Measurements from ENCODE around the gene CBX8. TPM values are rescaled to one million over a fixed set of nuclear protein-coding genes. Genes with fewer than 3 reads are reported as not detected.

Gene CBX8
- polyA plus RNA-seq, 2 of the 4 experiments (the other 2 are of a cell fraction): 1.5 to 13.1 TPM

DNA sequence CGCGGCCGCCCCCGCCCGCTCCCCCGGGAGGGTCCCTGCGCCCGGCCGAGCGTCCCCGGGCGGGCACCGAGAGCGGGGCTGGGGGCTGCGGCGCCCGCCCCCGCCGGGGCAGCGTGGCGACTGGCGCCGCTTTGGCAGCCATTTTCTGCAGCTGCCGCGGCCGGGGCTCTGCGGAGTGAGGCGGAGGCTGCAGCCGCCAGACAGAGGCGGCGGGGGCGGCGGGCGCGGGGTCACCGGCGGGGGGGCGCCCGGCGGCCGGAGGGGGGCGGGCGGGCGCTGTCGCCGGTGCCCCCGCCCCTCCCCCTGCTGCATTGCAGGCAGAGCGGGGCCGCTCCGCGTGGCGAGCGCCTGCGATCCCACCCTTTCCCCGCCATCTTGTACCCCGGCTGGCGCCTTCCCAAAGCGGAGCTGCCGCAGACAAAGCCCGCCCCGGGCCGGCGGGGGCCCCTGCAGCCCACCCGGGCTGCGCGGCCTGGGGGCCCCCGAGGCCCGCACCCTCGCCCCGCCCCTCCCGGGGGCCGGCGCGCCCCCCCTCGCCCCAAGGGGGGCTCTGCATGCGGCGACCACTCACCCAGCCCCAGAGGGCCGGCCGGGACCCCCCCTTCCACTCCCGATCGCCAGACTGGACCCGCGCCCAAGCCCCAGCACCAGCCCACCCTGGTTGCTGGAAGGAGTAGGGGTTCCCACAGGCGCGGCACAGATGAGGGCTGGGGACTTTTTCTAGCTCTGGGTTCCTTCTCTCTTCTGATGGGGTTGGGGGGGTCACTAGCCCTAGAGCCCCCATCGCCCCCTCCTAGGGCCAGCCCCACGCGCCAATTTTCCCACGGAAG is 16.6 kb upstream of the CBX8 start (continued):
- TF ChIP-seq, protein P1, sequence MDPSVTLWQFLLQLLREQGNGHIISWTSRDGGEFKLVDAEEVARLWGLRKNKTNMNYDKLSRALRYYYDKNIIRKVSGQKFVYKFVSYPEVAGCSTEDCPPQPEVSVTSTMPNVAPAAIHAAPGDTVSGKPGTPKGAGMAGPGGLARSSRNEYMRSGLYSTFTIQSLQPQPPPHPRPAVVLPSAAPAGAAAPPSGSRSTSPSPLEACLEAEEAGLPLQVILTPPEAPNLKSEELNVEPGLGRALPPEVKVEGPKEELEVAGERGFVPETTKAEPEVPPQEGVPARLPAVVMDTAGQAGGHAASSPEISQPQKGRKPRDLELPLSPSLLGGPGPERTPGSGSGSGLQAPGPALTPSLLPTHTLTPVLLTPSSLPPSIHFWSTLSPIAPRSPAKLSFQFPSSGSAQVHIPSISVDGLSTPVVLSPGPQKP (IDR thresholded peaks at IDR 0.05; ENCODE audit: low read depth, low read length): no peak
- no peak for TF ChIP-seq RAD21 (conservative IDR thresholded peaks at IDR 0.05 in 1 of 2, IDR thresholded peaks at IDR 0.05 in 1 of 2)
- TF ChIP-seq EP300 (IDR thresholded peaks at IDR 0.05): no peak; a peak in 1 of 5 replicates
- TF ChIP-seq POLR2A (IDR thresholded peaks at IDR 0.05; ENCODE audit: low read length): peak; percentile 52
- peak in 1 of 2 experiments; percentile 89; a peak in 3 of 5 replicates for TF ChIP-seq JUN (IDR thresholded peaks at IDR 0.05)
- no peak for TF ChIP-seq ZC3H11A (IDR thresholded peaks at IDR 0.05)
- TF ChIP-seq TP53 (CRISPR knock-in tag; IDR thresholded peaks at IDR 0.05): no peak
- no peak for TF ChIP-seq BHLHE40 (IDR thresholded peaks at IDR 0.05; ENCODE audit: low read depth, low read length)
- TF ChIP-seq NR3C1 (IDR thresholded peaks at IDR 0.05): no peak
- TF ChIP-seq, protein P2, sequence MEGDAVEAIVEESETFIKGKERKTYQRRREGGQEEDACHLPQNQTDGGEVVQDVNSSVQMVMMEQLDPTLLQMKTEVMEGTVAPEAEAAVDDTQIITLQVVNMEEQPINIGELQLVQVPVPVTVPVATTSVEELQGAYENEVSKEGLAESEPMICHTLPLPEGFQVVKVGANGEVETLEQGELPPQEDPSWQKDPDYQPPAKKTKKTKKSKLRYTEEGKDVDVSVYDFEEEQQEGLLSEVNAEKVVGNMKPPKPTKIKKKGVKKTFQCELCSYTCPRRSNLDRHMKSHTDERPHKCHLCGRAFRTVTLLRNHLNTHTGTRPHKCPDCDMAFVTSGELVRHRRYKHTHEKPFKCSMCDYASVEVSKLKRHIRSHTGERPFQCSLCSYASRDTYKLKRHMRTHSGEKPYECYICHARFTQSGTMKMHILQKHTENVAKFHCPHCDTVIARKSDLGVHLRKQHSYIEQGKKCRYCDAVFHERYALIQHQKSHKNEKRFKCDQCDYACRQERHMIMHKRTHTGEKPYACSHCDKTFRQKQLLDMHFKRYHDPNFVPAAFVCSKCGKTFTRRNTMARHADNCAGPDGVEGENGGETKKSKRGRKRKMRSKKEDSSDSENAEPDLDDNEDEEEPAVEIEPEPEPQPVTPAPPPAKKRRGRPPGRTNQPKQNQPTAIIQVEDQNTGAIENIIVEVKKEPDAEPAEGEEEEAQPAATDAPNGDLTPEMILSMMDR (IDR thresholded peaks at IDR 0.05): no peak
- TF ChIP-seq FOXS1 (CRISPR knock-in tag; IDR thresholded peaks at IDR 0.05): no peak
- no peak for TF ChIP-seq FOSL2 (IDR thresholded peaks at IDR 0.05)
- TF ChIP-seq FOSL2 (CRISPR knock-in tag; IDR thresholded peaks at IDR 0.05): no peak
- TF ChIP-seq, protein P3, sequence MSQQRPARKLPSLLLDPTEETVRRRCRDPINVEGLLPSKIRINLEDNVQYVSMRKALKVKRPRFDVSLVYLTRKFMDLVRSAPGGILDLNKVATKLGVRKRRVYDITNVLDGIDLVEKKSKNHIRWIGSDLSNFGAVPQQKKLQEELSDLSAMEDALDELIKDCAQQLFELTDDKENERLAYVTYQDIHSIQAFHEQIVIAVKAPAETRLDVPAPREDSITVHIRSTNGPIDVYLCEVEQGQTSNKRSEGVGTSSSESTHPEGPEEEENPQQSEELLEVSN (IDR thresholded peaks at IDR 0.05; ENCODE audit: borderline replicate concordance, low read depth): peak; percentile 86
- no peak for TF ChIP-seq TFCP2L1 (CRISPR knock-in tag; IDR thresholded peaks at IDR 0.05)
- TF ChIP-seq RFX5 (IDR thresholded peaks at IDR 0.05): no peak
- TF ChIP-seq CBX2 (IDR thresholded peaks at IDR 0.05; ENCODE audit: borderline replicate concordance, low read depth): no peak
- TF ChIP-seq MAZ (IDR thresholded peaks at IDR 0.05; ENCODE audit: borderline replicate concordance, low read depth, low read length): no peak
- no peak for TF ChIP-seq NPAS2 (CRISPR knock-in tag; IDR thresholded peaks at IDR 0.05; ENCODE audit: borderline replicate concordance)
- TF ChIP-seq MAFK (IDR thresholded peaks at IDR 0.05; ENCODE audit: partially characterized antibody): no peak
- TF ChIP-seq ESRRA (IDR thresholded peaks at IDR 0.05; ENCODE audit: borderline replicate concordance, low read length): no peak
- no peak for TF ChIP-seq EHMT2 (IDR thresholded peaks at IDR 0.05; ENCODE audit: low read depth)
- no peak for TF ChIP-seq EHF (CRISPR knock-in tag; IDR thresholded peaks at IDR 0.05)
- TF ChIP-seq JUNB (IDR thresholded peaks at IDR 0.05): no peak
- TF ChIP-seq, protein P4, sequence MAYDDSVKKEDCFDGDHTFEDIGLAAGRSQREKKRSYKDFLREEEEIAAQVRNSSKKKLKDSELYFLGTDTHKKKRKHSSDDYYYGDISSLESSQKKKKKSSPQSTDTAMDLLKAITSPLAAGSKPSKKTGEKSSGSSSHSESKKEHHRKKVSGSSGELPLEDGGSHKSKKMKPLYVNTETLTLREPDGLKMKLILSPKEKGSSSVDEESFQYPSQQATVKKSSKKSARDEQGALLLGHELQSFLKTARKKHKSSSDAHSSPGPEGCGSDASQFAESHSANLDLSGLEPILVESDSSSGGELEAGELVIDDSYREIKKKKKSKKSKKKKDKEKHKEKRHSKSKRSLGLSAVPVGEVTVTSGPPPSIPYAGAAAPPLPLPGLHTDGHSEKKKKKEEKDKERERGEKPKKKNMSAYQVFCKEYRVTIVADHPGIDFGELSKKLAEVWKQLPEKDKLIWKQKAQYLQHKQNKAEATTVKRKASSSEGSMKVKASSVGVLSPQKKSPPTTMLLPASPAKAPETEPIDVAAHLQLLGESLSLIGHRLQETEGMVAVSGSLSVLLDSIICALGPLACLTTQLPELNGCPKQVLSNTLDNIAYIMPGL (CRISPR knock-in tag; IDR thresholded peaks at IDR 0.05; ENCODE audit: borderline replicate concordance): no peak
- TF ChIP-seq CEBPB (IDR thresholded peaks at IDR 0.05): no peak
- no peak for TF ChIP-seq CHD2 (IDR thresholded peaks at IDR 0.05; ENCODE audit: low read length, partially characterized antibody)
- TF ChIP-seq MYC (IDR thresholded peaks at IDR 0.05; ENCODE audit: borderline replicate concordance, low read length): peak; percentile 68; the same call in 1 of the 2 replicates
- TF ChIP-seq, protein P5, sequence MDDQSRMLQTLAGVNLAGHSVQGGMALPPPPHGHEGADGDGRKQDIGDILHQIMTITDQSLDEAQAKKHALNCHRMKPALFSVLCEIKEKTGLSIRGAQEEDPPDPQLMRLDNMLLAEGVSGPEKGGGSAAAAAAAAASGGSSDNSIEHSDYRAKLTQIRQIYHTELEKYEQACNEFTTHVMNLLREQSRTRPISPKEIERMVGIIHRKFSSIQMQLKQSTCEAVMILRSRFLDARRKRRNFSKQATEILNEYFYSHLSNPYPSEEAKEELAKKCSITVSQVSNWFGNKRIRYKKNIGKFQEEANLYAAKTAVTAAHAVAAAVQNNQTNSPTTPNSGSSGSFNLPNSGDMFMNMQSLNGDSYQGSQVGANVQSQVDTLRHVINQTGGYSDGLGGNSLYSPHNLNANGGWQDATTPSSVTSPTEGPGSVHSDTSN (IDR thresholded peaks at IDR 0.05): no peak
- no peak for TF ChIP-seq HDAC2 (IDR thresholded peaks at IDR 0.05)
- TF ChIP-seq, protein P6, sequence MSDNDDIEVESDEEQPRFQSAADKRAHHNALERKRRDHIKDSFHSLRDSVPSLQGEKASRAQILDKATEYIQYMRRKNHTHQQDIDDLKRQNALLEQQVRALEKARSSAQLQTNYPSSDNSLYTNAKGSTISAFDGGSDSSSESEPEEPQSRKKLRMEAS (IDR thresholded peaks at IDR 0.05): peak; percentile 86
- TF ChIP-seq NFE2L2 (conservative IDR thresholded peaks at IDR 0.05; ENCODE audit: low read length): no peak
- TF ChIP-seq, protein P7, sequence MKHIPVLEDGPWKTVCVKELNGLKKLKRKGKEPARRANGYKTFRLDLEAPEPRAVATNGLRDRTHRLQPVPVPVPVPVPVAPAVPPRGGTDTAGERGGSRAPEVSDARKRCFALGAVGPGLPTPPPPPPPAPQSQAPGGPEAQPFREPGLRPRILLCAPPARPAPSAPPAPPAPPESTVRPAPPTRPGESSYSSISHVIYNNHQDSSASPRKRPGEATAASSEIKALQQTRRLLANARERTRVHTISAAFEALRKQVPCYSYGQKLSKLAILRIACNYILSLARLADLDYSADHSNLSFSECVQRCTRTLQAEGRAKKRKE (CRISPR knock-in tag; IDR thresholded peaks at IDR 0.05; ENCODE audit: low read depth): no peak
- TF ChIP-seq KDM5A (IDR thresholded peaks at IDR 0.05): no peak
- TF ChIP-seq, protein P8, sequence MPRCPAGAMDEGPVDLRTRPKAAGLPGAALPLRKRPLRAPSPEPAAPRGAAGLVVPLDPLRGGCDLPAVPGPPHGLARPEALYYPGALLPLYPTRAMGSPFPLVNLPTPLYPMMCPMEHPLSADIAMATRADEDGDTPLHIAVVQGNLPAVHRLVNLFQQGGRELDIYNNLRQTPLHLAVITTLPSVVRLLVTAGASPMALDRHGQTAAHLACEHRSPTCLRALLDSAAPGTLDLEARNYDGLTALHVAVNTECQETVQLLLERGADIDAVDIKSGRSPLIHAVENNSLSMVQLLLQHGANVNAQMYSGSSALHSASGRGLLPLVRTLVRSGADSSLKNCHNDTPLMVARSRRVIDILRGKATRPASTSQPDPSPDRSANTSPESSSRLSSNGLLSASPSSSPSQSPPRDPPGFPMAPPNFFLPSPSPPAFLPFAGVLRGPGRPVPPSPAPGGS (IDR thresholded peaks at IDR 0.05): peak; percentile 43; the same call in 1 of the 3 replicates
